GM21526 (cell line): ENCODE results near the gene WBP1.
"Not testable (repeated sequence)": the region's sequence is repeated elsewhere in the genome, so short reads cannot be mapped to it uniquely, and the experiment has no call there.

ENCODE experiments used
- ATAC-seq: cut with Tn5 transposase; IDR thresholded peaks from one replicate; pipeline ENCODE4 v1.9.1; 2021; ENCODE audit warnings: moderate library complexity; ENCODE audit not compliant: unreplicated experiment, low FRiP score

The WBP1 gene

GRCh38 chr2:74448771-74449170, 9.5 kb upstream of the WBP1 start:
- no peak for ATAC-seq

DNA sequence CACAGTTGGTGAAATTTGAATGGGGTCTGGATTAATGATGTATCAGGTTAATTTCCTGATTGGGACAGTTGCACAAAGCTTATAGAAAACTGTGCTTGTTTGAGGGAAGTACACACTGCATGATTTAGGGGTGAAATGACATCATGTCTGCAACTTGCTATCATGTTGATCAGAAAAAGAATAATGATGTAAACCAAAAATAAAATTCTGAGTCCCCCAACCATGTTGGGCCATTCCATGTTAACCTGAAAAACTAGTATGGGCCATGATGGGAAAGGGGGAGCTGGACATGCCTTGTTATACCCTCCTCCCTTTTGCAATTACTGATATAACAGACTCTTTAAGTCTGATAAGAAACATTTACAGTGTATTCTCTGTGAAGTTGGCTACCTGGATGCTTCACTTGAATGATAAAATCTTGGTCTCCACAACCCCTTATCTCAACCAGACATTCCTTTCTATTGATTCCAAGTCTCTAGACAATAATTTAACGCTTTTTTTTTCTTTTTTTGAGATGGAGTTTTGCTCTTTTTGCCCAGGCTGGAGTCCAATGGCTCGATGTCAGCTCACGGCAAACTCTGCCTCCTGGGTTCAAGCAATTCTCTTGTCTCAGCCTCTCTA, 7.6 kb upstream of the WBP1 start:
- no peak for ATAC-seq

- peak; percentile 48 for ATAC-seq
These were observed 3.4 kb upstream of the WBP1 start, which contains the start of gene INO80B for GRCh38 chr2:74454654-74455511. TSS of gene INO80B (plus strand) at chr2:74455087. CDS start at chr2:74455117, 30 bp downstream.

- ATAC-seq = no peak
These were observed 1.1 kb upstream of the WBP1 start for GRCh38 chr2:74457129-74457548.

- peak; percentile 34 for ATAC-seq
These were observed 598 bp upstream of the WBP1 start for GRCh38 chr2:74457549-74458131.

DNA sequence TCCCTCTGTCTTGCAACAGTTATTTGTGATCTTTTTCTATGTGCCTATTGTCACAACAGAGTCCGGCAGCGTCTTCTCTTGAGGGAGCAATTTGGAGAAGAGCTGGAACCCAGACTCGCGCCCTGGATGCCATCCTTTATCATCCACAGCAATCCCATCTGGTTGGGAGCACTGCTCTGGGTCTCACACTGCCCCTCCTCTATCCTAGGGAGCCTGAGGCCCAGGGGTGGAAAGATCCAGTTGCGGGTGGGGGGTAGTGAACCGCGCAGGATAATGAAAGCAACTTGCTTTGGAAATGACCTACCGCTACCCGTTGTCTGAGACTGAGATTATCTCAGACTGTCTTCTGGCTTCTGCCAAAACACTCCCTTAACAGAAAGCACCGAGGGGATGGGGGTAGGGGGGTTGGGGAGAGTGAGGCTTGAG, 713 bp downstream of the WBP1 start:
- ATAC-seq = no peak

- not testable (repeated sequence) for ATAC-seq
These were observed 1.4 kb downstream of the WBP1 start for GRCh38 chr2:74459503-74460118.

- ATAC-seq = not testable (repeated sequence)
These were observed 1.9 kb downstream of the WBP1 start for GRCh38 chr2:74460187-74460586.

DNA sequence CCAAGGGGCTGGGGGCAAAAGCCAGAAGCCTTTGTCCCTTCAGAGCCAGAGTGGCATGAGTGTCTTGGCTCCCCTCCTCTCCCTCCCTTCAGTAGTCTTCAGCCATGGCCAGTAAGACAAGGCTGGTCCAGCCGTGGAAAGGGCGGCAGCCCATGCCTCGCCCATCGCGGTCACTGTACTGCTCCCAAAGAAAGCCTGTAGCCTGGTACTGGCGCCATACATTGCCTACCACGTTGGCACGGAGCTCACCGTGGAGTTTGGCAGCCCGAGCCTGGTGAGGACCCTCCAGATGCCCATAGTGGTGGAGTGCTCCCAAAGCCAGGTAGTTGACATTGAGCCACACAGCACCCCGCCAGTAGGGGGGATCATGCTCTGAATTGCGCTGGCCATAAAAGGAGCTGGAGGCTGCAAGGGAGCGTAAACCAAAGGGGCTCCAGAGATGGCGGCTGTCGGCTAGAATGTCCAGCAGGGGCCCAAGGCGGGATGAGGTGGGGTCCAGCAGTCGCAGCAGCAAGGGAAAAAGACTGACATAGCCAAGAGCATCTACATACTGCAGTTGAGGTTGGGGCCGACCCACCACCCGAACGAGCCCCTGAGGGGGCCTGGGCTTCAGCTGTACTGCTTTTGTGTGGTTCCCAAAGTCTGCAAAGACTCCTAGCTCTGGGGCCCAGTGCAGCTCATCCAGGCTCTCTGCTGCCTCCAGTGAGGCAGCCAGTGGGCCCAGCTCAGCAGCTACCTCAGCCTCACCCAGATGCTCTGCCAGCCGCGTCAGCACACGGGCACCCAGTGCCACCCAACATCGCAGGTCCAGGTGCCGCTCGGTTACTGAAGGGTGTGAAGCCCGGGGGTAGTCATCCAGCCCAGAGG, 3.2 kb downstream of the WBP1 start:
- no peak for ATAC-seq

DNA sequence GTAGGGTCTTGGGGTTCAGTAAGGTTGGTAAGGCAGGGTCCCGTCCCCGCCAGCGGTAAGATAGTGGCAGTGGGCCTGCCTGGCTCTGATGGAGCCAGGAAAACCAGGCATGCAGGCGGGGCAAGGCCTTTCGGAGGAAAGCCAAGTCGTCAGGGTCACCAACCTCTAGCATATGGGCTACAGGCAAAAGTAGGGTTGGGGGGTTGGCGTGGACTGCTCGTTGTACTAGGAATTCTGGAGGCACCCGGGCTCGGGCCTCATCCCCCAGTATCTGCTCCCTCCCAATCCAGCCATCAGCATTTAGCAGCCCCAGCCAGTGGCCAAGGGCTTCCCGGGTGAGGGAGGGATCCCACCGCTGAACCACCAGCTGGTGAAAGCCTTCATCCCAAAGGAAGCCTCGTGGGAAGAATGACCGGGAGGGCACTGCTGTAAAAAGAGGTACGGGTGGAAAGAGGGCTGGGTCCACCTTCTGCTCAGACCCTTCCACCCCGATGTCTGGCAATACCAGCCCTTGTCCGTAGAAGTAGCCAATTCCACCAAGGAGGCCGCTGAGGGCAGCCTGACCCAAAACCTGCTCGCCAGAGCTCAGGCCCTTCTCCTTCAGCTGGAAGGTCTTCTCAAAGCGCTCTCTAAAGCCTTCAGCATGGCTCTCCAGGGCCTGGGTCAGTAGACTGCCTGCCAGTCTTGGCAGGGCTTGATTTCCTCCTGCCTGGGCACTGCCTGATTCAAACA, 4.0 kb downstream of the WBP1 start:
- no peak for ATAC-seq

DNA sequence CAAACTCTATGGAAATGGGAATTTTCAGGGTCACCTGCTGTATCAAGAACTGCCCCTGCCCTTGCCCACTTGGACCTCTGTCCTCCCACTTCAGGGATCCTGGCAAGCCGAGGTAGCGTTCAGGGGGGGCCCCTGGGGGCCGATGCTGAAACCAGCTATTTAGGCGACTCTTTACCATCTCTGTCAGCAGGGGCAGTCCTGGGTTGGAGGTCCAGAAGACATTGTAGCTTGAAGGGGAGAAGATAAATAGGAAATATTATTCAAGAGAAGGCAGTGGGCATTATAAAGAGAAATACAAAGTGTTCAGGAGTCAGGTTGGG, 4.5 kb downstream of the WBP1 start:
- ATAC-seq = no peak

- ATAC-seq = no peak
These were observed 6.2 kb downstream of the WBP1 start for GRCh38 chr2:74464406-74464805.

DNA sequence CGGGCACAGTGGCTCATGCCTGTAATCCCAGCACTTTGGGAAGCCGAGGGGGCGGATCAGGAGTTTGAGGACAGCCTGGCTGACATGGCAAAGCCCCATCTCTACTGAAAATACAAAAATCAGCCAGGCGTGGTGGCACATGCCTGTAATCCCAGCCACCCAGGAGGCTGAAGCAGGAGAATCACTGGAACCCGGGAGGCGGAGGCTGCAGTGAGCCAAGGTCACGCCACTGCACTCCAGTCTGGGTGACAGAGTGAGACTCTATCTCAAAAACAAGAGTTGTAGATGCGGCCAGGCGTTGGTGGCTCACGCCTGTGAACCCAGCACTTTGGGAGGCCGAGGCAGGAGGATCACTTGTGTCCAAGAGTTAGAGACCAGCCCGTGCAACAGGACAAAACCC, 12.5 kb downstream of the WBP1 start:
- ATAC-seq = not testable (repeated sequence)

DNA sequence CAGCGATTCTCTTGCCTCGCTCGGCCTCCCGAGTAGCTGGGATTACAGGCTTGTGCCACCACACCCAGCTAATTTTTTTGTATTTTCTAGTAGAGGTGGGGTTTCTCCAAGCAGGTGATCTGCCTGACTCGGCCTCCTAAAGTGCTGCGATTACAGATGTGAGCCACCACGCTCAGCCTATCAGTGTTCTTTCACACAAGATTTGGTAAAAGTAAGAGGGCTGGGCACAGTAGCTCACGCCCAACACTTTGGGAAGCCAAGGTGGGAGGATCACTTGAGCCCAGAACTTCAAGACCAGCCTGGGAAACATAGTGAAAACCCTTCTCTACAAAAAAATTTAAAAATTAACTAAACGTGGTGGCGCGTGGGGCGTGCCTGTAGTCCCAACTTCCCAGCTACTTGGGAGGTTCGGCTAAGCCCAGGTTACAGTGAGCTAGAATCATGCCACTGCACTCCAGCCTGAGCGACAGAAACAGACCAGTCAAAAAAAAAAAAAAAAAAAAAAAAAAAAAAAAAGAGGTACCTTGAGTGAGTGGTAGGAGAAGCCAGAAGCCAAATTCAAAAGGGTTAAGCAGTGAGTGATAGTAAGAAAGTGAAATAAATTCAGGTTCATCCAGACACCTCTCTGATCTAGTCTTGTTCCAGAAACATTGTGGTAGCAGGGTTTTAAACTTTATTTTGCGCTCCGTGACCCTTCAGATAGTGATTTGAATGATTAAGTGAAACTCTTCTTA, 13.3 kb downstream of the WBP1 start:
- no peak for ATAC-seq

DNA sequence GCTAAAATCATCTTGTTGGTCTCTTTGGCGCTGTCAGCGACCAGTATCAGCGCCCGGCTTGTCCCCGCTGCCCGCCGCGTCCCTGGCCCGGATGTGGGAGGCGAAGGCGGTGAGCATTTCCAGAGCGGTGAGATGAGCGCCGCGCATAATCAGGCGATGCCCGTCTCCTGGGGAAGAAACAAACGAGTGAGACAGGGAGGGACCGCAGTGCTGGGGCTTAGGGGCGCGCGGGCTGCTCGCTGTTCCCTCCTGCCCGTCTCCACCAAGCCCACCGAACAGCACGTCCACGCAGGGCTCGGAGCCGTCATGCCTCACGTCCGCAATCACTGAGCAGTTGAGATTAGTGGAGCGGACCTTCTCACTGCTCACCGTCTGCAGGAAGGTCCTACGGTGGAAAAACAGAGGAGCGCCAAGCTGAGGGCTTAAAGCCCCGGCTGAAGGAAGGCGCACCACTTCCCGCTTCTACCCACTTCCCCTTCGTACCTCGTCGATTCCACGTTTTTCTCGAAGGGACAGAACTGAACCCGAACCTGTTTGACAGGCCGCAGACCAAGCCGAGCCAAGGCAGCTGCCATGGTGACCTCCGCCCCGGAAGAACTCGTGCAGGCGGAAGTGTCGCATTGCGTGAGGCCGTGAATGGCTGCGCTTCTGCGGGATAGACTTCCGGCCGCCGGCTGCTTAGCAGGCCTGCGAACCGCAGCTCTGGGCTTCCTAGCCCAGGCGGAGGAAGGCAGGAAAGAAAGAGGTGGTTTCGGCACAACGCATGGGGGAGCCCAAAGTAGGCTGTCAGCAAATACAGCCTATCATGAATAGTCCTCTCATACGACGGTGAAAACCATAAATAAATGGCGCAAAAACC, 14.1 kb downstream of the WBP1 start, which contains the start of gene MRPL53:
Gene MRPL53, minus strand, starts transcription at position 595 of the 859 bp plus-strand sequence. Its CDS starts 20 bp downstream, at position 575.
- peak; percentile 70 for ATAC-seq

DNA sequence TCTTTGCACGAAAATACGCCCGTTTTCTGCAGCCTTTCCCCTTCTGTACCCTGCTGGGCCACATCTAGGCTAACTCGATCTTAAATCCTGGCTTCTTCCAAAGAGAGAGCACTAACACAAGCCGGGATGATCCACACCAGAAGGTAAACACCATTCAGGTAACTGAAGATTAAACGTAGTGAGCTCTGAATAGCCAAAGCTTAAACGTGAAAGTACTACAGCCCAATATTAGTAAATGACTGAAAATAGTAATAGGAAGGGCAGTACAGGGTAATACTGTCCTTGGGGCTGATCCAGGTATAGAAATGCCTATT, 14.7 kb downstream of the WBP1 start:
- ATAC-seq = no peak

DNA sequence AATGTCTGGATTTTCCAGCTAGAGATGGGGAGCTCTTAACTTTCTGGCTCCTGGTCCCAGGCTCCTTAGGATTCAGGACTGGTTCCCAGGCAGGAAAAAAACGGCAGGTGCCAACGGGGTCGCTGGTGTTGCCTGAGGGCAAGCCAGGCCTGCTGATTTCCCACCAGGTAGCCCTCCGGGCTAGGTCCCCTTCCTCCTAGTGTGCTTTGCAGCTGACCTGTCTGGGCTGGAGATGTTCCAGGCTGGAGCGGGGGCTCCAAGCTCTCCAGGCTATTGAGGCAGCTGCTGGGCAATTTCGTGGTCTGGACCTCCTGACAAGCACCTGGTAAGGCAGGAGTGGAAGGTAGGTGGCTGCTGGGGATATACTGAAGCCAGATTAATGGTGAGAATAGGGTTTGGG, 16.2 kb downstream of the WBP1 start:
- no peak for ATAC-seq

DNA sequence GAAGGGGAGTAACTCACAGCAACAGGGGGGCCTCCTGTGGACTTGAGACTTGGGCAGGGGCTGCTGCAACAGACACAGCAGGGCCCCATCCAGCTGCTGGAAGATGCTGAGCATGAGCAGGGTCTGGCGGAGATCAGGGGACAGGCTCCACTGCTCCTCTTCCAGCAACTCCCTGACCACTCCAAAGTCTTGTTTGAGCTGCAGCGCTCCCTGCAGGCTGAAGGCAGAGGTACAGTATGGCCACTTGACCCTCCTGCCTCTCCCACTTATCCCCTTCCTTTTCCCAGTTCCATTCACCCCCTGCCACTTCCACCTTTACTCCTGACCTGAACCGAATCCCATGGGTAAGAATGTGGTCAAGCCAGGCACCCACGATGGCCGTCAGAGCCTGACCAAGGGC, 16.7 kb downstream of the WBP1 start:
- ATAC-seq = no peak
